ENCODE measurements around the gene RGL1.

RGL1 gene

GRCh38 chr1:183810756-183811544 lies 6.0 kb downstream of the RGL1 start:
- Histone ChIP-seq H3K9me3 (no peaks in the 10 kb centered on the region), H3K27me3 (peaks cover 18% of the 10 kb centered on the region), H3K4me3 (ENCODE audit: low read depth in 1 of 2, low read length in 1 of 2) (no peak overlapping the region), H3K36me3 (no peaks in the 10 kb centered on the region), H3K27ac (no peak overlapping the region), H3K4me1 (ENCODE audit: control insufficient read depth in 1 of 2, insufficient read depth in 1 of 2, low read depth in 1 of 2, low read length in 1 of 2) (no peaks in the 10 kb centered on the region)
- TF ChIP-seq, protein P1, sequence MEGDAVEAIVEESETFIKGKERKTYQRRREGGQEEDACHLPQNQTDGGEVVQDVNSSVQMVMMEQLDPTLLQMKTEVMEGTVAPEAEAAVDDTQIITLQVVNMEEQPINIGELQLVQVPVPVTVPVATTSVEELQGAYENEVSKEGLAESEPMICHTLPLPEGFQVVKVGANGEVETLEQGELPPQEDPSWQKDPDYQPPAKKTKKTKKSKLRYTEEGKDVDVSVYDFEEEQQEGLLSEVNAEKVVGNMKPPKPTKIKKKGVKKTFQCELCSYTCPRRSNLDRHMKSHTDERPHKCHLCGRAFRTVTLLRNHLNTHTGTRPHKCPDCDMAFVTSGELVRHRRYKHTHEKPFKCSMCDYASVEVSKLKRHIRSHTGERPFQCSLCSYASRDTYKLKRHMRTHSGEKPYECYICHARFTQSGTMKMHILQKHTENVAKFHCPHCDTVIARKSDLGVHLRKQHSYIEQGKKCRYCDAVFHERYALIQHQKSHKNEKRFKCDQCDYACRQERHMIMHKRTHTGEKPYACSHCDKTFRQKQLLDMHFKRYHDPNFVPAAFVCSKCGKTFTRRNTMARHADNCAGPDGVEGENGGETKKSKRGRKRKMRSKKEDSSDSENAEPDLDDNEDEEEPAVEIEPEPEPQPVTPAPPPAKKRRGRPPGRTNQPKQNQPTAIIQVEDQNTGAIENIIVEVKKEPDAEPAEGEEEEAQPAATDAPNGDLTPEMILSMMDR (IDR thresholded peaks at IDR 0.05), result no peak

DNA sequence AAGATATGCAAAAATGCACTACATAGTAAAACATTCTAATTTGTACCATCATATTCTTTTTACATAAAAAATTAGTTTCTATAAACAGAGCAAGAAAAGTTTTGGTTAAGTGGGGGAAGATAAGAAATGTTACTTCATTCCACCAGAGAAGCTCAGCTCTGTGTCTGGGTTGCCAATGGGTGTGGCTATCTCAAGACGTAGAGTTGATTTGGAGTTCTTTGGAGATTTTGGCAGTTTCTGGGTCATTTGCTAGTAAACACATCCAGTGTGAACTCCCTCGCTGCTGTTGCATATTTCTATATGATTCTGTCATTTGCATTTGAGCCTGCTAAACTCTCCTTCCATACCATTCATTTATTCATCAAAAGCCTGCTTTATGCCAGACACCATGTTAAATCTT lies 7.2 kb downstream of the RGL1 start:
- H3K27ac ChIP-seq, result no peak overlapping the region
- no peaks in the 10 kb centered on the region for H3K36me3 ChIP-seq
- H3K9me3 ChIP-seq, result no peaks in the 10 kb centered on the region
- H3K4me3 ChIP-seq (ENCODE audit: low read depth in 1 of 2, low read length in 1 of 2), result no peak overlapping the region
- peaks cover 6% of the 10 kb centered on the region for H3K27me3 ChIP-seq
- no peaks in the 10 kb centered on the region for H3K4me1 ChIP-seq (ENCODE audit: control insufficient read depth in 1 of 2, insufficient read depth in 1 of 2, low read depth in 1 of 2, low read length in 1 of 2)
- TF ChIP-seq, protein P1 (IDR thresholded peaks at IDR 0.05), result no peak

DNA sequence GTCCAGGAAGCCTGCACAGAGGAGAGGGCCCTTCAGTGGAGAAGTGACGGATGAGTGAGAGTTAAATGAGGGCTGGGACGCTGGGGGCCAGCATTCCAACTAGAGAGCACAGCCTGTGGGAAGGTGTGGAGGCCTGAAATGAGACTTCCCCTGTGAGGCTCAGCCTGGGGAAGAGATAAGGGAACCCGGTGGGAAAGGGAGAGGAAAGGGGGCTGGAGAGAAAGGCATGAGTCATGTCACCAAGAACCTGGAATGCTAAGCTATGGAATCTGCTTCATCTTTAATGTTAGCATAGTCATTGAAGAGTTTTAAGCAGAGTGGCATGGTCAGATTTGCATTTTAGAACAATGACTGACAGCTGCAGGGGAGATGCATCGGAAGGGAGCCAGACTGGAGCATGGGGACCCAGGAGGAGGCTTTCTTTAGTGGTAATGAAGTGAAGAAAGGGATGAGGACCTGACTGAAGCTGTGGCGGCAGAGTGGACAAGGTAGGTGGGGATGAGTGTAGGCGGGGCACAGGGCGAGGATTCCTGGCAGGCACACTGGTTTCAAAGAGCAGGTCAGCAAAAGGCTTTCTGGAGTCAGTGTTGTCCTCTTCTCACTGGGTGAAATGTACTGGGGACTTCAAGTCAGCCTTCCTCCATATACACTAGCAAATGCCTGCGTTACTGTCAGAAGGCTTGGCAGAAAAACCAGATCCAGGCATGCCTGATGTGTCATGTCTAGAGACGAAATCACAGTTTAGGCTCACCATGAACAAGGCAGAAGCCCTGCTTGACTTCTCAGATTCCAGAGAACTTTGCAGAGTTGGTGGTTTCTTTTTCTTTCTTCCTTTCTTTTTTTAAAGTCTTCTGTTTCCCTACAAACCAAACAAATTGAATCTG lies 8.0 kb downstream of the RGL1 start:
- Histone ChIP-seq H3K36me3 (no peaks in the 10 kb centered on the region), H3K27me3 (no peaks in the 10 kb centered on the region), H3K4me1 (ENCODE audit: control insufficient read depth in 1 of 2, insufficient read depth in 1 of 2, low read depth in 1 of 2, low read length in 1 of 2) (no peaks in the 10 kb centered on the region), H3K9me3 (no peaks in the 10 kb centered on the region), H3K4me3 (ENCODE audit: low read depth in 1 of 2, low read length in 1 of 2) (no peak overlapping the region), H3K27ac (no peak overlapping the region)
- TF ChIP-seq, protein P1 (IDR thresholded peaks at IDR 0.05), result no peak

DNA sequence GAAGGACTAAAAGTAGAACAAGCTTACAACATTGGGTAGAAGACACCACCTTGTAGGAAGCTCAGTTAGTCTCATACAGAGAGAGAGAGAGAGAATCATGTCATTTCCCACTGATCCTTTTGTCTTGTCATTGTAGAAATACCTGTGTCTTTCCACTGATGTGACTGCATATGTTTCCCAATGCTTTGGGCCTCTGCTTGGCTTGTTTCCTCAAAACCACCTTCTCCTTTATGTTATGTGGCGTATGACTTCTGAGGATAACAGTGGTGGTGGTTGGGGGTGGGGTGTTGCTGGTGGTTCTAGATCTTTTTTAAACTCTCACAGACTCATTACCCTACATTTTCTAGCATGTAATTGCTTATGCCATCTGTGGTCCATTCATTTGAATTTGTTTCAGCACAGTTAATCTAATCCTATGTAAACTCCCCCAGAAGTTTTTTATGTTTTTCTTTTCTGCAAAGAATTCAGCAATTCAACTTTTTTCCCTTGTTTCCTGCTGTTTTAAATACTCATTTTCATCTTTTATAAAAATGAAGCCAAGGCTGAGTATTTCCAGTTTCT lies 9.3 kb downstream of the RGL1 start:
- Histone ChIP-seq H3K27me3 (no peaks in the 10 kb centered on the region), H3K4me1 (ENCODE audit: control insufficient read depth in 1 of 2, insufficient read depth in 1 of 2, low read depth in 1 of 2, low read length in 1 of 2) (no peaks in the 10 kb centered on the region)

DNA sequence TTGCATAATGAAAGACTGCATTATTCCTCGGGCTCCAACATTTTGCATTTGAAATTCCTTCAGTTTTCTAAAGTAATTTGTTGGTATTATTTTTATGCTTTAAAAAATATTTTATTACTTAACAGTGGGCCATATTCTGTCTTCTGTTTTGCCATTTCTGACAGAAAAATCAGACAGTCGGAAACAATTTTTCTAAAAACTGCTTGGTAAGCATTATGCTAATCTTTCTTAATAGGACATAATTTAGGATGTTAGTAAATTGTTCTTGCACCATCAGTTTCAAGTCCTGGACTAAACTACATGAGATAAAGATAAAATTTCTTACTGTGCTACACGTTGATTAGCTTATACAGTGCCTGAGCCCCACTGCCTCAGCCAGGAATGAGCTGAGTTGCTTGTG lies 11.2 kb downstream of the RGL1 start:
- Histone ChIP-seq H3K4me1 (ENCODE audit: control insufficient read depth in 1 of 2, insufficient read depth in 1 of 2, low read depth in 1 of 2, low read length in 1 of 2) (no peaks in the 10 kb centered on the region), H3K27me3 (no peaks in the 10 kb centered on the region), H3K27ac (no peak overlapping the region), H3K36me3 (no peaks in the 10 kb centered on the region), H3K4me3 (ENCODE audit: low read depth in 1 of 2, low read length in 1 of 2) (no peak overlapping the region), H3K9me3 (no peaks in the 10 kb centered on the region)
- TF ChIP-seq, protein P1 (IDR thresholded peaks at IDR 0.05), result no peak

More for the DNA sequence above, 9.3 kb downstream of the RGL1 start:
- TF ChIP-seq, protein P1 (IDR thresholded peaks at IDR 0.05), result no peak
- no peak overlapping the region for H3K4me3 ChIP-seq (ENCODE audit: low read depth in 1 of 2, low read length in 1 of 2)
- no peaks in the 10 kb centered on the region for H3K36me3 ChIP-seq
- H3K9me3 ChIP-seq, result no peaks in the 10 kb centered on the region
- no peak overlapping the region for H3K27ac ChIP-seq
